ENCODE results near the gene PELI1.

The PELI1 gene

DNA sequence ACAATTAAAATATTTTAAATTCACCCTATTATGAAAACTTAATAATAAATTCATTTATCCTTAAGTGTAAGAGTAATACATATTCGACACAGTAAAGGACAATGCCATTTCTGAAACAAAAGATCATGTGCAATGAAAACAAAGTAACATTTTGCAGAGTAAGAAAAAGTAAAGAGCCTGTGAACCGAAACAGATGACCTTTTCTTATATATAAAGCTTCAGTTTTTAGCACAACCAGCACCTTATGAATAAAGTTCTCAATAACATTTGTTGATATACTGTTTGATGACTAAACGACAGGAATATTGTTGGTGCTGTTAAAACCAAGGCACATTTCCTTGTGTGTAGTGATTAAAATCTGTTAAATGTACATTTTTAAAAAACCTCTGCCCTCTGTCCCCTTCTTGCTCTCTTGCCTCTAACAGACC is 1.5 kb downstream of the PELI1 start:
- Histone ChIP-seq H3K4me3 (peak overlapping the region; percentile 86 to 98 (median 94)), H3K9ac (peak overlapping the region; percentile 94 to 100 (median 98)), H3K36me3 (peaks cover 0 to 54% (median 7%) of the 10 kb centered on the region in 11 experiments; a peak in 9 of 22 replicates), H3K9me3 (replicated peaks in 1 of 11) (no peaks in the 10 kb centered on the region), H3K4me2 (peak overlapping the region; percentile 66 to 99 (median 79)), H4K20me1 (peaks cover 4 to 57% (median 41%) of the 10 kb centered on the region in 11 experiments; a peak in 14 of 22 replicates), H3K27ac (peak overlapping the region; percentile 88 to 99 (median 96); a peak in 21 of 22 replicates), H3K4me1 (peaks cover 42 to 54% (median 45%) of the 10 kb centered on the region in 10 experiments), H3K27me3 (no peaks in the 10 kb centered on the region; a peak in 1 of 22 replicates)
- TF ChIP-seq Cebpa-rat (IDR thresholded peaks at IDR 0.05) = no peak

DNA sequence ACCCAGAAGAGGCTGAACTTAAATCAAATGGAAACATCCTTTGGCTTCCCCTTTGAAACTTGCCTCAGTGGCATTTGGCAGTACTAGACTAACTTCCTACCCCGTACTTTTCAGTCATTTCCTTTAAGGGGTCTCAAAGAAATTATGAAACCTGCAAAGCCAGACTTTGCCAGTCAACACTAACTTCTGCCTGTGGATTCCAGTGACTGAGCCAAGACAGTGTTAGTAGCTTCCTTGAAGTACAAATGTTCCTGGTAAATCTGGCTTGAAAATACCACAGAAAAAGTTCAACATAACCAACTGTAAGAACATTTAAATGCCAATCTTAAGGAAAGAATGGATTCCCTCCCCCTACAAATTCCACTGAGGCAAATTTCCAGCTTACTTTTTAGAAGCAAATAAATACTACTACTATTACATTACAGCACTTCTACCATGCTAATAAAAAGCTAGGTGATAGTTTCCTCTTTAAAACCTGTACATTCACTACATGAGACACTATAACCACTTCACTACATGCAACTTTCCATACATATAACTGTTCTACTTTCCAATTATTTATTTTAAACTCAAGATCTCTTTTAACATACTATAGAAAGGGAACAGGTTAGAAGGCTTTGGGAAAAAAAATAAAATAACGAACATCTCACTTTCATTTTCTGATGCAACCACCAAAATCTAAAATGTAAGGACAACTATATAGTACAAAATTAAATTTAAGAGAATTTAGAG is 2.4 kb downstream of the PELI1 start:
- no peaks in the 10 kb centered on the region for H3K9me3 ChIP-seq (replicated peaks in 1 of 11)
- peak overlapping the region; percentile 86 to 98 (median 94); a peak in 18 of 20 replicates for H3K4me3 ChIP-seq
- H4K20me1 ChIP-seq = peaks cover 4 to 66% (median 42%) of the 10 kb centered on the region in 11 experiments; a peak in 14 of 22 replicates
- no peaks in the 10 kb centered on the region; a peak in 1 of 22 replicates for H3K27me3 ChIP-seq
- no peak for TF ChIP-seq Cebpa-rat (IDR thresholded peaks at IDR 0.05)
- peak overlapping the region in 9 of 11 experiments; percentile 96 to 100 (median 98); a peak in 16 of 22 replicates for H3K9ac ChIP-seq
- H3K4me2 ChIP-seq = peak overlapping the region; percentile 66 to 99 (median 79)
- H3K36me3 ChIP-seq = peaks cover 0 to 58% (median 7%) of the 10 kb centered on the region in 11 experiments; a peak in 9 of 22 replicates
- H3K4me1 ChIP-seq = peaks cover 43 to 63% (median 53%) of the 10 kb centered on the region in 10 experiments
- peak overlapping the region in 10 of 11 experiments; percentile 10 to 99 (median 96); a peak in 16 of 22 replicates for H3K27ac ChIP-seq

DNA sequence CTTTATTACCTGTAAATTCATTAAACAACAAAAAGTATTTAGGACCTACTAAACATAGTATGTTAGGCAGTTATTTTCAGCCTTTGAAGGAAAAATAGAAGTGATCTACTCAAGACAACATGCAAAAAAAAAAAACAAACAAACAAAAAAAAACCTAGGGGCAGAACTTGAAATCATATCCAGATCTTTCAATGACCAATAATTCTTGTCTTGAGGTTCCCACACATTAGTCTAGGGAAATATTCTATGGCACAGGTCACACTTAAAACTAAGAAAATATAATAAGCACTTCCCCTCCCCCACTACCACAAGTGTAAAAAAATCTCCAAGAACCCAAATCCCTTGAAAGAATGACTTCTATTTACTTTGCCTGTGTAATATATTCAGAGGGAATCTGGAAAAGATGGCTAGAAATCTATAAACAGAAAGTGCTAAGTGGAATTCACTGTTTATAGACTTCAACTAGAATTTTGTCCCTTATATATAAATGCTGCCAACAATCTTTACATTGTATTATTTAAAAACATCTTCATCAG is 3.5 kb downstream of the PELI1 start:
- no peak for TF ChIP-seq Cebpa-rat (IDR thresholded peaks at IDR 0.05)
- peak overlapping the region in 3 of 11 experiments; percentile 98 to 100 (median 98); a peak in 6 of 22 replicates for H3K9ac ChIP-seq

DNA sequence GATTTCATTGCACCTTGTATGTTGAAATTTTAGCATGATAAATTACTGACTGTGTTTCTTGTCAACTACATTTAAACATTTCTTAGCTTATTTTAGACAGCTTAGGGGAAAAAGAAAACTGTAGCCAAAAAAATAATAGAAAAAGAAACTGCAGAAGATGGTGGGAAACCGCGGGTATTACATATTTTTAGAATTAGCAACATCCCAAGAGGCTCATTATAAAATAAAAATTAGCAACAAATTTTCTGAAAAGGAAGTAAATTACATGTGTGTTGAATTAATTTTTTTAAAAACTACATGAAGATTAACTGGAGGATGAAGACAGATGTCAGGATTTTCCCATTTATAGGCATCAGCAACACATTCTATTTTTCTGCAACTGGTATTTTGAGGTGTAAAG is 4.3 kb downstream of the PELI1 start:
- peak overlapping the region; percentile 47 to 99 (median 78); a peak in 21 of 22 replicates for H3K4me2 ChIP-seq
- no peak for TF ChIP-seq Cebpa-rat (IDR thresholded peaks at IDR 0.05)
- peaks cover 43 to 72% (median 56%) of the 10 kb centered on the region in 10 experiments for H3K4me1 ChIP-seq
- H3K9me3 ChIP-seq (replicated peaks in 1 of 11) = no peaks in the 10 kb centered on the region
- H3K36me3 ChIP-seq = peaks cover 0 to 77% (median 10%) of the 10 kb centered on the region in 11 experiments; a peak in 10 of 22 replicates
- H4K20me1 ChIP-seq = peaks cover 4 to 85% (median 50%) of the 10 kb centered on the region in 11 experiments; a peak in 14 of 22 replicates
- H3K27ac ChIP-seq = peak overlapping the region in 2 of 11 experiments; percentile 96 to 99; a peak in 4 of 22 replicates
- peak overlapping the region in 3 of 10 experiments; percentile 86 to 92 (median 92); a peak in 6 of 20 replicates for H3K4me3 ChIP-seq
- H3K9ac ChIP-seq = peak overlapping the region in 3 of 11 experiments; percentile 98 to 100 (median 98); a peak in 5 of 22 replicates
- H3K27me3 ChIP-seq = no peaks in the 10 kb centered on the region

More for the DNA sequence above, 3.5 kb downstream of the PELI1 start:
- H3K4me1 ChIP-seq = peaks cover 43 to 73% (median 56%) of the 10 kb centered on the region in 10 experiments
- H3K27me3 ChIP-seq = no peaks in the 10 kb centered on the region
- H3K9me3 ChIP-seq (replicated peaks in 1 of 11) = no peaks in the 10 kb centered on the region
- peak overlapping the region; percentile 29 to 99 (median 78); a peak in 18 of 22 replicates for H3K4me2 ChIP-seq
- H3K36me3 ChIP-seq = peaks cover 0 to 70% (median 8%) of the 10 kb centered on the region in 11 experiments; a peak in 10 of 22 replicates
- H4K20me1 ChIP-seq = peaks cover 4 to 77% (median 44%) of the 10 kb centered on the region in 11 experiments; a peak in 14 of 22 replicates
- peak overlapping the region in 5 of 10 experiments; percentile 86 to 97 (median 92); a peak in 8 of 20 replicates for H3K4me3 ChIP-seq
- H3K27ac ChIP-seq = peak overlapping the region in 3 of 11 experiments; percentile 96 to 99 (median 98); a peak in 5 of 22 replicates

- TF ChIP-seq Cebpa-rat (IDR thresholded peaks at IDR 0.05) = no peak
- Histone ChIP-seq H4K20me1 (peaks cover 4 to 100% (median 50%) of the 10 kb centered on the region in 11 experiments; a peak in 15 of 22 replicates), H3K4me2 (peak overlapping the region in 7 of 11 experiments; percentile 40 to 99 (median 76); a peak in 15 of 22 replicates), H3K4me3 (peak overlapping the region in 2 of 10 experiments; percentile 86 to 92; a peak in 4 of 20 replicates), H3K27me3 (no peaks in the 10 kb centered on the region), H3K4me1 (peaks cover 39 to 77% (median 56%) of the 10 kb centered on the region in 10 experiments), H3K27ac (peak overlapping the region in 5 of 11 experiments; percentile 24 to 77 (median 65); a peak in 9 of 22 replicates), H3K9ac (peak overlapping the region in 4 of 11 experiments; percentile 6 to 98 (median 48); a peak in 6 of 22 replicates), H3K9me3 (replicated peaks in 1 of 11) (no peaks in the 10 kb centered on the region), H3K36me3 (peaks cover 0 to 93% (median 14%) of the 10 kb centered on the region in 11 experiments; a peak in 13 of 22 replicates)
Observed at GRCh38 chr2:64137996-64138395, 6.2 kb downstream of the PELI1 start.

GRCh38 chr2:64137567-64137966 is 6.7 kb downstream of the PELI1 start:
- no peaks in the 10 kb centered on the region for H3K9me3 ChIP-seq (replicated peaks in 1 of 11)
- no peak for TF ChIP-seq Cebpa-rat (IDR thresholded peaks at IDR 0.05)
- H3K9ac ChIP-seq = peak overlapping the region in 4 of 11 experiments; percentile 6 to 98 (median 48); a peak in 5 of 22 replicates
- peak overlapping the region in 5 of 11 experiments; percentile 24 to 77 (median 65); a peak in 9 of 22 replicates for H3K27ac ChIP-seq
- H3K4me3 ChIP-seq = peak overlapping the region in 2 of 10 experiments; percentile 86 to 92; a peak in 3 of 20 replicates
- peaks cover 39 to 81% (median 53%) of the 10 kb centered on the region in 10 experiments for H3K4me1 ChIP-seq
- peak overlapping the region in 7 of 11 experiments; percentile 40 to 99 (median 76); a peak in 13 of 22 replicates for H3K4me2 ChIP-seq
- H3K36me3 ChIP-seq = peaks cover 0 to 93% (median 14%) of the 10 kb centered on the region in 11 experiments; a peak in 13 of 22 replicates
- peaks cover 4 to 100% (median 50%) of the 10 kb centered on the region in 11 experiments; a peak in 16 of 22 replicates for H4K20me1 ChIP-seq
- H3K27me3 ChIP-seq = no peaks in the 10 kb centered on the region

DNA sequence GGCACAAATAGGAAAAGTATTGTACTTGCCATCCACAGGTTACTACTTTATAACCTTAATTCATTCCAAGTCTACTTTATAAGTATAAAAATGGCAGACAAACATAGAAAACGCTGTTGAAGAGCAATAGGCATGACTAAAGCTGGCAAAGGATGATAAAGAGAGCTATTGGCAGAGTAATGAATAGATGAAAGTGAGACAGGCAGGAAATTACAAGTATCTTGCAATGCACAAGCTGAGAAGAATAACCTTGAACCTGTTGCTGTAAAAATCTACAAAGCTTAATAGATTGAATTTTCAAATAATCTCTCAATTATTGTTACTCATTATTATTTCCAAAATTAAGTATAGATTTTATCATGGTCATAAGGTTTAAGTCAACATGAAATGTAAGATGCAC is 8.8 kb downstream of the PELI1 start:
- Histone ChIP-seq H3K36me3 (peaks cover 0 to 89% (median 20%) of the 10 kb centered on the region in 11 experiments; a peak in 13 of 22 replicates), H3K27me3 (no peaks in the 10 kb centered on the region), H3K9ac (0 out of 22 replicates have a peak overlapping the region, but pooled peaks of 1 of the 11 experiments have one; percentile 98), H3K9me3 (replicated peaks in 1 of 11) (no peaks in the 10 kb centered on the region), H3K4me2 (peak overlapping the region in 2 of 11 experiments; percentile 97 to 99; a peak in 5 of 22 replicates), H4K20me1 (peaks cover 4 to 100% (median 45%) of the 10 kb centered on the region in 11 experiments; a peak in 16 of 22 replicates), H3K4me3 (0 out of 20 replicates have a peak overlapping the region, but pooled peaks of 1 of the 10 experiments have one; percentile 4), H3K4me1 (peaks cover 18 to 100% (median 33%) of the 10 kb centered on the region in 10 experiments), H3K27ac (no peak overlapping the region)
- TF ChIP-seq Cebpa-rat (IDR thresholded peaks at IDR 0.05) = no peak

- Histone ChIP-seq H3K27me3 (no peaks in the 10 kb centered on the region), H3K9ac (no peak overlapping the region), H3K9me3 (replicated peaks in 1 of 11) (no peaks in the 10 kb centered on the region), H3K4me1 (peaks cover 12 to 100% (median 28%) of the 10 kb centered on the region in 10 experiments), H3K4me3 (no peak overlapping the region), H3K36me3 (peaks cover 0 to 89% (median 20%) of the 10 kb centered on the region in 11 experiments; a peak in 12 of 22 replicates), H4K20me1 (peaks cover 4 to 100% (median 46%) of the 10 kb centered on the region in 11 experiments; a peak in 16 of 22 replicates), H3K4me2 (peak overlapping the region in 2 of 11 experiments; percentile 97 to 99; a peak in 5 of 22 replicates), H3K27ac (no peak overlapping the region)
- no peak for TF ChIP-seq Cebpa-rat (IDR thresholded peaks at IDR 0.05)
Observed at GRCh38 chr2:64134813-64135212, 9.4 kb downstream of the PELI1 start.
